ENCODE measurements around the gene CACNA1F.

The CACNA1F gene

DNA sequence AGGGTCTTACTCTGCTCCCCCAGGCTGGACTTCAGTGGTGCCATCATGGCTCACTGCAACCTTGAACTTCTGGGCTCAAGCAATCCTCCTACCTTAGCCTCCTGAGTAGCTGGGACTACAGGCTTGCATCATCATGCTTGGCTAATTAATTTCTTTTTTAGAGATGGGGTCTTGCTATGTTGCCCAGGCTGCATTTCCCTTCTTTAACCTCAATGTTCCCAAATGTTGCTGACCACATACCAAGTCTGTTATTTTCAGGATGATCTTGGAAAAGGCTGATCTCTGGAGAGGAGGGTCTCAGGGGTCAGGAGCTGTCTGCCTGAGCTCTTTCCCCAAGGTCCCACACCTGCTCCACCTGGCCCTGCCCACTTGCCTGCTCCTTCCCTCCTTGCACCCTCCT, 13.0 kb downstream of the CACNA1F start:
- Histone ChIP-seq H3K79me2 (ENCODE audit: insufficient read depth, low read length) (no peaks in the 10 kb centered on the region), H4K20me1 (ENCODE audit: low read depth, low read length) (no peaks in the 10 kb centered on the region), H3K36me3 (ENCODE audit: low read length) (no peaks in the 10 kb centered on the region), H2AFZ (ENCODE audit: low read depth, low read length, severe bottlenecking) (no peak overlapping the region), H3K27me3 (ENCODE audit: low read length) (no peaks in the 10 kb centered on the region), H3K9me2 (replicated peaks; ENCODE audit: insufficient read depth, low read length) (no peaks in the 10 kb centered on the region), H3K4me3 (ENCODE audit: insufficient read depth, low read length, poor library complexity, severe bottlenecking) (no peak overlapping the region), H3K4me2 (ENCODE audit: low read depth, low read length, poor library complexity, severe bottlenecking) (no peak overlapping the region), H3K27ac (ENCODE audit: low read depth, low read length) (no peak overlapping the region), H3K9me3 (ENCODE audit: insufficient read depth, low read length) (no peaks in the 10 kb centered on the region), H3K9ac (ENCODE audit: low read length) (no peak overlapping the region), H3F3A (ENCODE audit: insufficient read depth) (no peaks in the 10 kb centered on the region)
- TF ChIP-seq, protein P1, sequence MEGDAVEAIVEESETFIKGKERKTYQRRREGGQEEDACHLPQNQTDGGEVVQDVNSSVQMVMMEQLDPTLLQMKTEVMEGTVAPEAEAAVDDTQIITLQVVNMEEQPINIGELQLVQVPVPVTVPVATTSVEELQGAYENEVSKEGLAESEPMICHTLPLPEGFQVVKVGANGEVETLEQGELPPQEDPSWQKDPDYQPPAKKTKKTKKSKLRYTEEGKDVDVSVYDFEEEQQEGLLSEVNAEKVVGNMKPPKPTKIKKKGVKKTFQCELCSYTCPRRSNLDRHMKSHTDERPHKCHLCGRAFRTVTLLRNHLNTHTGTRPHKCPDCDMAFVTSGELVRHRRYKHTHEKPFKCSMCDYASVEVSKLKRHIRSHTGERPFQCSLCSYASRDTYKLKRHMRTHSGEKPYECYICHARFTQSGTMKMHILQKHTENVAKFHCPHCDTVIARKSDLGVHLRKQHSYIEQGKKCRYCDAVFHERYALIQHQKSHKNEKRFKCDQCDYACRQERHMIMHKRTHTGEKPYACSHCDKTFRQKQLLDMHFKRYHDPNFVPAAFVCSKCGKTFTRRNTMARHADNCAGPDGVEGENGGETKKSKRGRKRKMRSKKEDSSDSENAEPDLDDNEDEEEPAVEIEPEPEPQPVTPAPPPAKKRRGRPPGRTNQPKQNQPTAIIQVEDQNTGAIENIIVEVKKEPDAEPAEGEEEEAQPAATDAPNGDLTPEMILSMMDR (IDR thresholded peaks at IDR 0.05; ENCODE audit: insufficient read depth, low read length, poor library complexity, severe bottlenecking) = no peak
- no peak for TF ChIP-seq EZH2phosphoT487 (conservative IDR thresholded peaks at IDR 0.05; ENCODE audit: low read length)

DNA sequence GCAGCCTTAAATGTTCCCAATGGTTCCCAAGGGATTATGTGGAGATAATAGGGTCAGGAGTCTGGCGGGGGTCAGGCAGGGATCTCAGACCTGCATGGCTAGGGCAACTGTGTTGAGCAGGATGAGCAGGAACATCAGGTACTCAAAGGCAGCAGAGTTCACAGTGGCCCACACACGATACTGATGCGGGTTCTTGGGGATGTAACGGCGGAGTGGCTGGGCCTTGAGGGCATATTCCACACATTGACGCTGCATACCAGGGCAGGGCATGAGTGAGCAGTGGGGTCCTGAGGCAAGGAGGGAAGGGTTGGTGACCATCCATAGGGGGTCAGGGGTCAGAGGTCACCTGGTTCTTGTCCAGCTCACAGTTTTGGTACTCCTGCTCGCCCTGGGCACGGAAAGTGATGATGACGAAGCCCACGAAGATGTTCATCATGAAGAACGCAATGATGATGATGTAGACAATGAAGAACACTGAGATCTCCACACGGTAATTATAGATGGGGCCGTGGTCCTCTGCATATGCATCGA, 18.1 kb downstream of the CACNA1F start:
- no peaks in the 10 kb centered on the region for H4K20me1 ChIP-seq (ENCODE audit: low read depth, low read length)
- no peak overlapping the region for H3K9ac ChIP-seq (ENCODE audit: low read length)
- no peaks in the 10 kb centered on the region for H3K27me3 ChIP-seq (ENCODE audit: low read length)
- H3K9me2 ChIP-seq (replicated peaks; ENCODE audit: insufficient read depth, low read length) = no peaks in the 10 kb centered on the region
- H2AFZ ChIP-seq (ENCODE audit: low read depth, low read length, severe bottlenecking) = no peak overlapping the region
- no peak for TF ChIP-seq EZH2phosphoT487 (conservative IDR thresholded peaks at IDR 0.05; ENCODE audit: low read length)
- TF ChIP-seq, protein P1 (IDR thresholded peaks at IDR 0.05; ENCODE audit: insufficient read depth, low read length, poor library complexity, severe bottlenecking) = no peak
- H3K9me3 ChIP-seq (ENCODE audit: insufficient read depth, low read length) = no peaks in the 10 kb centered on the region
- no peak overlapping the region for H3K27ac ChIP-seq (ENCODE audit: low read depth, low read length)
- no peak overlapping the region for H3K4me2 ChIP-seq (ENCODE audit: low read depth, low read length, poor library complexity, severe bottlenecking)
- no peaks in the 10 kb centered on the region for H3F3A ChIP-seq (ENCODE audit: insufficient read depth)
- no peak overlapping the region for H3K4me3 ChIP-seq (ENCODE audit: insufficient read depth, low read length, poor library complexity, severe bottlenecking)
- H3K36me3 ChIP-seq (ENCODE audit: low read length) = no peaks in the 10 kb centered on the region
- no peaks in the 10 kb centered on the region for H3K79me2 ChIP-seq (ENCODE audit: insufficient read depth, low read length)

DNA sequence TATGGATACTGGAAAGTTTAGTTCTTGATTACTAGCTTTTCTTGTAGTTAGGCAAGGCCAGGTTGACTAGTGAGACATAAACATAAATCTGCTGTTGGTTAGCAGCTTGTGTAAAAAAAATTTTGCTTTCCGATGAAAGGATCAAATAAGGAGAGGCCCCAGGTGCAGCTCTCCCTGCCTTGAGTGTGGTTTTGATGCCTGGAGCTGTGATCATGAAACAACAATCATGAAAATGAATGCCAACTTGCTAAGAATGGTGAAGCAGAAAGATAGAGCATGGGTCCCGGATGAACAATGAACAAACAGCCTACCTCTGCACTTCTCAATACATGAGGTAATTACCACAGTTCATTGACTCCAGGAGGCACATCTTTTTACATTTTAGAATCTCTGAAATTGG, 18.7 kb downstream of the CACNA1F start:
- no peak overlapping the region for H3K9ac ChIP-seq (ENCODE audit: low read length)
- no peak for TF ChIP-seq EZH2phosphoT487 (conservative IDR thresholded peaks at IDR 0.05; ENCODE audit: low read length)
- TF ChIP-seq, protein P1 (IDR thresholded peaks at IDR 0.05; ENCODE audit: insufficient read depth, low read length, poor library complexity, severe bottlenecking) = no peak
- H3K79me2 ChIP-seq (ENCODE audit: insufficient read depth, low read length) = no peaks in the 10 kb centered on the region
- no peak overlapping the region for H3K4me3 ChIP-seq (ENCODE audit: insufficient read depth, low read length, poor library complexity, severe bottlenecking)
- no peaks in the 10 kb centered on the region for H4K20me1 ChIP-seq (ENCODE audit: low read depth, low read length)
- no peak overlapping the region for H3K27ac ChIP-seq (ENCODE audit: low read depth, low read length)
- H3K4me2 ChIP-seq (ENCODE audit: low read depth, low read length, poor library complexity, severe bottlenecking) = no peak overlapping the region
- H3K27me3 ChIP-seq (ENCODE audit: low read length) = no peaks in the 10 kb centered on the region
- H3K9me2 ChIP-seq (replicated peaks; ENCODE audit: insufficient read depth, low read length) = no peaks in the 10 kb centered on the region
- H3K36me3 ChIP-seq (ENCODE audit: low read length) = no peaks in the 10 kb centered on the region
- H3F3A ChIP-seq (ENCODE audit: insufficient read depth) = no peaks in the 10 kb centered on the region
- H3K9me3 ChIP-seq (ENCODE audit: insufficient read depth, low read length) = no peaks in the 10 kb centered on the region
- no peak overlapping the region for H2AFZ ChIP-seq (ENCODE audit: low read depth, low read length, severe bottlenecking)

Measured in SU-DHL-6 (cell line).